A204.1 (cell line): ENCODE results near the gene ZNF503.

Experiments
- FAIRE-seq: peaks from 2 replicates; lab custom pipeline; 2012; peaks lifted over from hg19 to GRCh38; lab: Jason Lieb, UNC

The ZNF503 gene

GRCh38 chr10:75430000-75430763 is 28.6 kb upstream of the ZNF503 start:
- no peak for FAIRE-seq

GRCh38 chr10:75429159-75429827 is 27.7 kb upstream of the ZNF503 start:
- no peak for FAIRE-seq

GRCh38 chr10:75428434-75429158 is 27.0 kb upstream of the ZNF503 start:
- no peak for FAIRE-seq

GRCh38 chr10:75427951-75428350 is 26.4 kb upstream of the ZNF503 start:
- no peak for FAIRE-seq

- FAIRE-seq, result no peak
Observed at GRCh38 chr10:75426880-75427279, 25.3 kb upstream of the ZNF503 start.

GRCh38 chr10:75425291-75426079 is 23.9 kb upstream of the ZNF503 start:
- no peak for FAIRE-seq

GRCh38 chr10:75424571-75424970 is 23.0 kb upstream of the ZNF503 start:
- no peak for FAIRE-seq

- no peak for FAIRE-seq
Observed at GRCh38 chr10:75422913-75423312, 21.3 kb upstream of the ZNF503 start.

GRCh38 chr10:75418712-75419111 is 17.1 kb upstream of the ZNF503 start:
- no peak for FAIRE-seq

- no peak for FAIRE-seq
Observed at GRCh38 chr10:75418293-75418692, 16.7 kb upstream of the ZNF503 start.

- FAIRE-seq, result no peak
Observed at GRCh38 chr10:75417522-75417927, 16.0 kb upstream of the ZNF503 start.

GRCh38 chr10:75414527-75414926 is 13.0 kb upstream of the ZNF503 start:
- no peak for FAIRE-seq

- FAIRE-seq, result no peak
Observed at GRCh38 chr10:75410132-75411005, 8.8 kb upstream of the ZNF503 start.

- no peak for FAIRE-seq
Observed at GRCh38 chr10:75408911-75409885, 7.6 kb upstream of the ZNF503 start.

GRCh38 chr10:75408509-75408875 is 6.9 kb upstream of the ZNF503 start:
- FAIRE-seq, result no peak

GRCh38 chr10:75407713-75408508 is 6.3 kb upstream of the ZNF503 start:
- FAIRE-seq, result no peak

GRCh38 chr10:75407224-75407712 is 5.7 kb upstream of the ZNF503 start:
- FAIRE-seq, result no peak

- no peak for FAIRE-seq
Observed at GRCh38 chr10:75406462-75407223, 5.1 kb upstream of the ZNF503 start.
